GM21360 (cell line): ENCODE measurements around the gene PATL1.
"Not testable (repeated sequence)": the region's sequence is repeated elsewhere in the genome, so short reads cannot be mapped to it uniquely, and the experiment has no call there.

Source experiments
- ATAC-seq: cut with Tn5 transposase; IDR thresholded peaks from one replicate; pipeline ENCODE4 v1.9.1; 2021; ENCODE audit warnings: mild to moderate bottlenecking, moderate library complexity; ENCODE audit not compliant: unreplicated experiment

PATL1 gene

GRCh38 chr11:59674291-59674690 lies 5.5 kb upstream of the PATL1 start:
- no peak for ATAC-seq

GRCh38 chr11:59673291-59673690 lies 4.5 kb upstream of the PATL1 start:
- ATAC-seq, result no peak

GRCh38 chr11:59671471-59671870 lies 2.6 kb upstream of the PATL1 start:
- no peak for ATAC-seq

- peak; percentile 5 for ATAC-seq
These were observed 773 bp upstream of the PATL1 start for GRCh38 chr11:59669611-59670009.

- peak; percentile 21 for ATAC-seq
These were observed 468 bp downstream of the PATL1 start for GRCh38 chr11:59668188-59668949.

- ATAC-seq, result no peak
These were observed 1.0 kb downstream of the PATL1 start for GRCh38 chr11:59667812-59668187.

- ATAC-seq, result no peak
These were observed 1.9 kb downstream of the PATL1 start for GRCh38 chr11:59666969-59667368.

GRCh38 chr11:59660621-59661020 lies 8.2 kb downstream of the PATL1 start:
- no peak for ATAC-seq

- ATAC-seq, result no peak
These were observed 8.9 kb downstream of the PATL1 start for GRCh38 chr11:59659981-59660380.

- no peak for ATAC-seq
These were observed 10.8 kb downstream of the PATL1 start for GRCh38 chr11:59658036-59658435.

GRCh38 chr11:59654893-59655292 lies 13.9 kb downstream of the PATL1 start:
- ATAC-seq, result no peak

- no peak for ATAC-seq
These were observed 21.4 kb downstream of the PATL1 start for GRCh38 chr11:59647245-59647980.

GRCh38 chr11:59644528-59644927 lies 24.3 kb downstream of the PATL1 start:
- no peak for ATAC-seq

- no peak for ATAC-seq
These were observed 25.4 kb downstream of the PATL1 start for GRCh38 chr11:59643390-59643789.

- ATAC-seq, result no peak
These were observed 27.7 kb downstream of the PATL1 start for GRCh38 chr11:59641156-59641555.

- ATAC-seq, result no peak
These were observed 38.3 kb downstream of the PATL1 start for GRCh38 chr11:59630493-59630892.

- no peak for ATAC-seq
These were observed 38.8 kb downstream of the PATL1 start for GRCh38 chr11:59629996-59630395.

GRCh38 chr11:59626969-59627368 lies 41.9 kb downstream of the PATL1 start:
- ATAC-seq, result not testable (repeated sequence)

- no peak for ATAC-seq
These were observed 43.1 kb downstream of the PATL1 start for GRCh38 chr11:59625703-59626102.

GRCh38 chr11:59617876-59618275 lies 51.0 kb downstream of the PATL1 start:
- no peak for ATAC-seq

GRCh38 chr11:59616396-59616982 lies 52.3 kb downstream of the PATL1 start:
- no peak for ATAC-seq
